HepG2 (cell line): ENCODE measurements around the gene HERPUD2. TPM values are rescaled to one million over a fixed set of nuclear protein-coding genes. Genes with fewer than 3 reads are reported as not detected.

Source experiments
- CBX1 ChIP-seq: IDR thresholded peaks from one replicate; pipeline ENCODE4 v1.6.1; 2016; ENCODE audit warnings: antibody characterized with exemption, low read depth
- E2F5 ChIP-seq: sonication (generic); formaldehyde crosslinking; conservative IDR thresholded peaks from 2 replicates; pipeline ENCODE4 v1.4.0; 2020; ENCODE audit warnings: missing genetic modification reagents
- GPBP1L1 ChIP-seq: sonication (generic); formaldehyde crosslinking; IDR thresholded peaks from 2 replicates; pipeline ENCODE4 v1.5.0; 2020; ENCODE audit warnings: mild to moderate bottlenecking, missing genetic modification reagents
- HDAC2 ChIP-seq: sonication (generic); formaldehyde crosslinking; IDR thresholded peaks from 2 replicates; pipeline ENCODE4 v1.4.0; 2020; ENCODE audit warnings: missing genetic modification reagents
- HMGXB3 ChIP-seq: sonication (generic); formaldehyde crosslinking; IDR thresholded peaks from 2 replicates; pipeline ENCODE4 v1.4.0; 2020; ENCODE audit warnings: missing genetic modification reagents, borderline replicate concordance
- HNRNPL ChIP-seq: fragments of 200-400 bp; formaldehyde crosslinking; IDR thresholded peaks from 2 replicates; pipeline ENCODE4 v1.6.1; 2017; ENCODE audit warnings: mild to moderate bottlenecking, low read depth, low read length
- KLF6 ChIP-seq: IDR thresholded peaks from 2 replicates; pipeline ENCODE4 v1.8.0; 2016; ENCODE audit warnings: missing biosample characterization, missing genetic modification reagents
- NR3C1 ChIP-seq: sonication (generic); formaldehyde crosslinking; IDR thresholded peaks from 2 replicates; pipeline ENCODE4 v1.4.0; 2020; ENCODE audit warnings: missing genetic modification reagents
- PATZ1 ChIP-seq: sonication (generic); formaldehyde crosslinking; IDR thresholded peaks from 2 replicates; pipeline ENCODE4 v1.4.0; 2020; ENCODE audit warnings: missing genetic modification reagents
- PBX3 ChIP-seq: sonication (generic); formaldehyde crosslinking; IDR thresholded peaks from 2 replicates; pipeline ENCODE4 v1.8.1; 2023; ENCODE audit warnings: missing genetic modification reagents, inconsistent platforms, borderline replicate concordance
- RBM39 ChIP-seq: fragments of 200-400 bp; formaldehyde crosslinking; IDR thresholded peaks from one replicate; pipeline ENCODE4 v1.6.1; 2018; ENCODE audit warnings: antibody characterized with exemption, mild to moderate bottlenecking, low read depth, low read length; ENCODE audit not compliant: poor library complexity, severe bottlenecking
- SNAPC5 ChIP-seq: sonication (generic); formaldehyde crosslinking; IDR thresholded peaks from 2 replicates; pipeline ENCODE4 v1.8.1; 2023; ENCODE audit warnings: mild to moderate bottlenecking, missing genetic modification reagents, borderline replicate concordance
- STAT6 ChIP-seq: sonication (generic); formaldehyde crosslinking; IDR thresholded peaks from 2 replicates; pipeline ENCODE4 v1.4.0; 2020; ENCODE audit warnings: missing genetic modification reagents, mild to moderate bottlenecking, borderline replicate concordance
- YEATS4 ChIP-seq: sonication (generic); formaldehyde crosslinking; IDR thresholded peaks from 2 replicates; pipeline ENCODE4 v1.4.0; 2020; ENCODE audit warnings: missing genetic modification reagents, borderline replicate concordance
- ZKSCAN8 ChIP-seq: IDR thresholded peaks from 2 replicates; pipeline ENCODE4 v1.6.1; 2016; ENCODE audit warnings: borderline replicate concordance, missing genetic modification reagents, missing compliant biosample characterization
- ZNF282 ChIP-seq: fragments of 450-650 bp; IDR thresholded peaks from 2 replicates; pipeline ENCODE4 v1.6.1; 2018; ENCODE audit not compliant: partially characterized antibody
- ZNF367 ChIP-seq: sonication (generic); formaldehyde crosslinking; IDR thresholded peaks from 2 replicates; pipeline ENCODE4 v1.4.0; 2020; ENCODE audit warnings: missing genetic modification reagents, borderline replicate concordance
- polyA plus RNA-seq, 8 experiments: library from polyadenylated mRNA; depleted of rRNA in 3 of 8; stranded (reverse) in 7 of 8; unstranded in 1 of 8; fragments of >200 nt; fragmentation: Illumina TruSeq in 4 of 8; extraction: Trizol in 4 of 8; gene quantifications; 2 replicates each; pipeline versions ENCODE4 v1.2.1 to v1.2.3, GENCODE V29; 2011 to 2016; ENCODE audit warnings: low read depth in 4 of 8, missing spikeins in 1 of 8, mixed read lengths in 1 of 8; ENCODE audit not compliant: insufficient read depth in 1 of 8
- total RNA-seq, 5 experiments: library from RNA; depleted of rRNA; stranded (reverse); fragments of >200 nt; fragmentation: Illumina TruSeq; extraction: Trizol; gene quantifications; 2 replicates each; pipeline ENCODE4 v1.2.3, GENCODE V29; 2016; ENCODE audit warnings: low read depth in 1 of 5

HERPUD2 gene
- total and polyA plus RNA-seq, 2 of the 13 experiments (the other 11 are each of a cell fraction or from before 2014, with no cell fraction given): 10.7 to 38.6 TPM

GRCh38 chr7:35736725-35737124 is 41.8 kb upstream of the HERPUD2 start (continued):
- TF ChIP-seq KLF6 (CRISPR knock-in tag): no peak
- no peak for TF ChIP-seq GPBP1L1 (CRISPR knock-in tag)
- TF ChIP-seq ZNF282: no peak
- TF ChIP-seq SNAPC5 (CRISPR knock-in tag): no peak
- no peak for TF ChIP-seq PBX3
- no peak for TF ChIP-seq YEATS4 (CRISPR knock-in tag)
- TF ChIP-seq STAT6 (CRISPR knock-in tag): no peak
- TF ChIP-seq HMGXB3: 0 out of 2 replicates have a peak, but pooled peaks have one; percentile 47
- TF ChIP-seq HDAC2 (CRISPR knock-in tag): peak; percentile 75
- no peak for TF ChIP-seq E2F5 (CRISPR knock-in tag)
- 0 out of 2 replicates have a peak, but pooled peaks have one; percentile 43 for TF ChIP-seq ZKSCAN8
- TF ChIP-seq NR3C1 (CRISPR knock-in tag): no peak
- no peak for TF ChIP-seq PATZ1 (CRISPR knock-in tag)
- no peak for TF ChIP-seq HNRNPL
- TF ChIP-seq RBM39: no peak
- no peak for TF ChIP-seq ZNF367 (CRISPR knock-in tag)
- no peak for TF ChIP-seq CBX1
